ENCODE results near the gene ADM5. TPM values are rescaled to one million over a fixed set of nuclear protein-coding genes. Genes with fewer than 3 reads are reported as not detected.

Gene ADM5
- 0.92 TPM for total RNA-seq

- peak; percentile 54 for DNase-seq
Measured at GRCh38 chr19:49689133-49690078, at the start of gene ADM5. Gene ADM5 (plus strand): TSS chr19:49689594. CDS start chr19:49689838, 244 bp downstream.

- peak; percentile 100 for DNase-seq
Measured at GRCh38 chr19:49640113-49640898, 49.1 kb upstream of the ADM5 start, which contains the start of gene RRAS. Gene RRAS (minus strand): TSS chr19:49640143. CDS start chr19:49640098, 45 bp downstream.

GRCh38 chr19:49641688-49642491 is 47.5 kb upstream of the ADM5 start, which contains the start of gene SCAF1:
Gene SCAF1 (plus strand): TSS chr19:49642209. CDS start chr19:49645027, 2,818 bp downstream.
- DNase-seq, result peak; percentile 100

- DNase-seq, result peak; percentile 36
Measured at GRCh38 chr19:49642492-49643035, 46.8 kb upstream of the ADM5 start.

GRCh38 chr19:49643466-49643865 is 45.9 kb upstream of the ADM5 start:
- DNase-seq, result no peak

- DNase-seq, result no peak
Measured at GRCh38 chr19:49645592-49645991, 43.8 kb upstream of the ADM5 start.

- DNase-seq, result no peak
Measured at GRCh38 chr19:49645995-49646394, 43.4 kb upstream of the ADM5 start.

- DNase-seq, result no peak
Measured at GRCh38 chr19:49646586-49646985, 42.8 kb upstream of the ADM5 start.

GRCh38 chr19:49651029-49651819 is 38.2 kb upstream of the ADM5 start:
- no peak for DNase-seq

- no peak for DNase-seq
Measured at GRCh38 chr19:49651820-49652550, 37.4 kb upstream of the ADM5 start.

GRCh38 chr19:49652551-49653465 is 36.6 kb upstream of the ADM5 start:
- DNase-seq, result no peak

GRCh38 chr19:49653466-49653806 is 36.0 kb upstream of the ADM5 start:
- DNase-seq, result no peak

GRCh38 chr19:49654581-49654980 is 34.8 kb upstream of the ADM5 start:
- DNase-seq, result no peak

GRCh38 chr19:49655570-49656455 is 33.6 kb upstream of the ADM5 start:
- DNase-seq, result no peak

- no peak for DNase-seq
Measured at GRCh38 chr19:49656456-49657109, 32.8 kb upstream of the ADM5 start.

- DNase-seq, result no peak
Measured at GRCh38 chr19:49657493-49658138, 31.8 kb upstream of the ADM5 start.

- DNase-seq, result no peak
Measured at GRCh38 chr19:49658139-49658517, 31.3 kb upstream of the ADM5 start.
